IPS-20b (cell line): Measurements from ENCODE around the gene MEPE.
A peak's percentile ranks its signal among the peaks of the same experiment; 100 is the strongest.

Experiments
- H3K27ac ChIP-seq: one replicate; pipeline ENCODE4 v1.5.1; 2013; ENCODE audit warnings: low read length
- H3K27me3 ChIP-seq: 2 replicates; pipeline ENCODE4 v1.6.1; 2013; ENCODE audit warnings: mild to moderate bottlenecking, low read length, inconsistent platforms; ENCODE audit not compliant: insufficient read depth
- H3K36me3 ChIP-seq: 2 replicates; pipeline ENCODE4 v1.6.1; 2013; ENCODE audit warnings: low read depth, mild to moderate bottlenecking, inconsistent platforms, low read length, moderate library complexity; ENCODE audit not compliant: insufficient read depth
- H3K4me1 ChIP-seq: 2 replicates; pipeline ENCODE4 v1.6.1; 2013; ENCODE audit warnings: mild to moderate bottlenecking, control low read depth, inconsistent platforms, low read length, moderate library complexity; ENCODE audit not compliant: insufficient read depth
- H3K4me3 ChIP-seq: 2 replicates; pipeline ENCODE4 v1.5.1; 2013; ENCODE audit warnings: mild to moderate bottlenecking, low read length, inconsistent platforms
- H3K9ac ChIP-seq: 2 replicates; pipeline ENCODE4 v1.6.1; 2013; ENCODE audit warnings: low read depth, mild to moderate bottlenecking, inconsistent platforms, low read length, moderate library complexity
- H3K9me3 ChIP-seq: 2 replicates; pipeline ENCODE4 v1.6.1; 2013; ENCODE audit warnings: mild to moderate bottlenecking, low read depth, low read length, inconsistent platforms; ENCODE audit not compliant: insufficient read depth

The MEPE gene

DNA sequence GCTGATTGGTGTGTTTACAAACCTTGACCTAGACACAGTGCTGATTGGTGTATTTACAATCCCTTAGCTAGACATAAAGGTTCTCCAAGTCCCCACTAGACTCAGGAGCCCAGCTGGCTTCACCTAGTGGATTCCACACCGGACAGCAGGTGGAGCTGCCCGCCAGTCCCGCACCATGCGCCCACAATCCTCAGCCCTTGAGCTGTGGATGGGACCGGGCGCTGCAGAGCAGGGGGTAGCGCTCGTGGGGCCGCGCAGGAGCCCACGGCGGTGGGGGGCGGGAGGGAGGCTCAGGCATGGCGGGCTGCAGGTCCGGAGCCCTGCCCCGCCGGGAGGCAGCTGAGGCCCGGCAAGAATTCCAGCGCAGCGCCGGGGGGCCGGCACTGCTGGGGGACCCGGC, 30.7 kb downstream of the MEPE start:
- no peak overlapping the region for H3K9ac ChIP-seq
- no peak overlapping the region for H3K4me3 ChIP-seq
- H3K27me3 ChIP-seq, result no peaks in the 10 kb centered on the region
- H3K36me3 ChIP-seq, result no peaks in the 10 kb centered on the region
- peaks cover 5% of the 10 kb centered on the region; the same call in 1 of the 2 replicates for H3K9me3 ChIP-seq
- peaks cover 26% of the 10 kb centered on the region for H3K4me1 ChIP-seq
- H3K27ac ChIP-seq, result no peak overlapping the region

DNA sequence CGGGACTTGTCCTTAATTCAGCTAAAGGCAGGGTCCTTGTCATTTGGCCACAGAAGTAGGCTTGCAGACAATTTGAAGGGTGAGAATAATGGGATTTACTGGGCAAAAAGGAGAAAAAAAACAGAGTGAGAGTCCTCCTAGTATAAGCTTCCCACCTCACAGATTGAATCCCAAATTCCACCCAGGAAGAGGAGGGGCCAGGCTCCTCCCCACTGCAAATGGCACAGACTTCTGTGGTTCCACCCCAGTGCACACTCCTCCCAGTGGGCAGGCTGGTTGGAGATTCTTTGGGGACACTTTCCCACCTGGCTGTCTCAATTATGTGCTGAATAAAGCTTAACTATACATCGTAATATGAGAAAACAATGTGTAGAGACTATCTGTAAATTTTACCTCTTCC, 31.6 kb downstream of the MEPE start:
- Histone ChIP-seq H3K9me3 (peaks cover 5% of the 10 kb centered on the region; the same call in 1 of the 2 replicates), H3K27me3 (no peaks in the 10 kb centered on the region), H3K4me3 (no peak overlapping the region), H3K36me3 (no peaks in the 10 kb centered on the region), H3K9ac (no peak overlapping the region), H3K4me1 (peaks cover 26% of the 10 kb centered on the region), H3K27ac (no peak overlapping the region)

DNA sequence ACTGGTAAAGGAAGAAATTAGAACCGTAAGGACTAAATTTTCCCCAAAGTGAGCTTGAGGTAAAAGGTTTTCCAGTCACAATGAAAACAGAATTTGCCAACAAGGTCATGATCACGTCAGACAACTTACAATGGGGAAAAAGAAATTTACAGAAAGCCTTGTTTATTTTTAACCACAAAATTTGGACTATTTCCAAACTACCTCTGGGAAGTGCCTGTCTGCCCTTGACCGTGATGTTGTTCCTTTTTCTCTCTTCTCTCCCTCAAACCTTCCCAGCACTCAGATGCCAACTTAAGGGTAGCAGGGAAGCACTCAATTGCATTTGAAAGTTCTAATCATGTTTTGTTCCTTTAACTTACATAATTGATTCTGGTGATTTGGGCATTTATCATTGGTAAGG, 32.5 kb downstream of the MEPE start:
- H3K4me3 ChIP-seq, result peak overlapping the region; percentile 36; the same call in 1 of the 2 replicates
- H3K4me1 ChIP-seq, result peaks cover 26% of the 10 kb centered on the region
- peak overlapping the region; percentile 56; the same call in 1 of the 2 replicates for H3K9ac ChIP-seq
- peak overlapping the region; percentile 35 for H3K27ac ChIP-seq
- H3K27me3 ChIP-seq, result no peaks in the 10 kb centered on the region
- H3K36me3 ChIP-seq, result no peaks in the 10 kb centered on the region
- H3K9me3 ChIP-seq, result peaks cover 5% of the 10 kb centered on the region; the same call in 1 of the 2 replicates

DNA sequence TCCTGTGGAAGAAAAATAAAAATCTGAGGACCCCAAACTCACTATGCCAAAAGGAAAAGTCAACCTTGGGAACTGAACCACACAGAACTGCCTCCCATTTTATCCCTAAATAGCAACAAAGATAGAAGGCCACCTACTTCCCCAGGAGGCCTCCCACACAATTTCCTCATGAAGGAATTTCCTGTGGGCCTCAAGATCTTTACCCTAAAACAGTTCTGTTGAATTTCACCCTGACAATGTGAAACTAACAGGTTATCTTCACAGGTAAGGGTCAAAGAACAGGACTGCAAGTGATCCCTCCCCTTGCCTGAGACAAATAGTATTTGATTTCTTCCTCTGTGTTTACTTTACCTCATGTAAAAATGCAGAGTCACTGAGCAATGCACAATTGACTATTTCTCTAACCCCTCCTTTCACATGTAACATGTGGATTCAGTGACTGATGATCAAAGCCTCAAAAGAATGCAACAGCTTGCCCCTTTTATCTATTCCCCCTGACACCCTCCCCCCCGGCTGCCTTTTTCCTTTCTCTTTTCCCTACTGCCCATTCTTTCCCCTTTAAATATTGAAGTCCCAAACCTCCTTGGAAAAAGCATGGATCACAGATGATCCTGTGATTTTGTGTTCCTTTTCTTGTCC, 33.3 kb downstream of the MEPE start:
- peak overlapping the region; percentile 35 for H3K27ac ChIP-seq
- no peaks in the 10 kb centered on the region for H3K36me3 ChIP-seq
- H3K27me3 ChIP-seq, result no peaks in the 10 kb centered on the region
- peaks cover 26% of the 10 kb centered on the region for H3K4me1 ChIP-seq
- peak overlapping the region; percentile 56 for H3K9ac ChIP-seq
- H3K9me3 ChIP-seq, result peaks cover 5% of the 10 kb centered on the region; the same call in 1 of the 2 replicates
- peak overlapping the region; percentile 36; the same call in 1 of the 2 replicates for H3K4me3 ChIP-seq

DNA sequence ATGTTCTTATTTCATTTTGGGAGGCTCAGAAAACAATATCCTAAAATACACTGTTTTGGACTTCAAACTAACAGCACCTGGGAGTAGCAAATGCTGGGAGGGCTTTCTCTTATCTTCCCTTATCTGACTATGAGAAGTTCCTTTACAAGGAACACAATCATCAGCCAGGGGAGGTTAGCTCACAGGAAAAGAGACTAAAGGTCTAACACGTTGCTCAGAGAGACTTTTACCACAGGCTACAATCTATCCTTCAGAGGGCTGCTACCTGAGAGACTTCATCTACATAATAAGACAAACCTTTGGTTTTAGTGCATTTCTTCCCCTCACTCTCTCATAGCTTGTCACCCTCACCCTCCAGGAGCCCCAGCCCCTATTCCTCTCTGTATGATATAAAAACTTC, 35.8 kb downstream of the MEPE start:
- H3K9ac ChIP-seq, result no peak overlapping the region
- H3K4me3 ChIP-seq, result no peak overlapping the region
- no peak overlapping the region for H3K27ac ChIP-seq
- H3K36me3 ChIP-seq, result no peaks in the 10 kb centered on the region
- H3K4me1 ChIP-seq, result peaks cover 26% of the 10 kb centered on the region
- peaks cover 5% of the 10 kb centered on the region; the same call in 1 of the 2 replicates for H3K9me3 ChIP-seq
- H3K27me3 ChIP-seq, result no peaks in the 10 kb centered on the region

DNA sequence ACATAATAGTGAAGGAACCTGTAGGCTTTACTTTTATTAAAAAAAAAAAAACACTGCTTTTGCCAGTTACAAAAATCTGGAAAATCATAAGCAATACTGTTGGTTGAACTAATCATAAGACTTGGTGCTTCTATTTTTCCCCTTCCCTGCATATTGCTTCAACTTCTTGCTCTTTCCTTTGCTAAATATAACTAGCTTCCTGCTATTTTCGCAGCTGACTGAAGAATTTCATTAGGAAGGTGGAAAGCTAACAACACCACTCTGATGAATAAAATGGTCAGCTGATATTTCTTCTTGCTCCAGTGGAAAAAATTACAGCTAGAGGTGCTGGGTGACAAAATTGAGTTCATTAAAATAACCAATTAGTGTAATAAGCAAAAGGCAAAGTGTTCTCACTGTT, 39.3 kb downstream of the MEPE start:
- no peaks in the 10 kb centered on the region for H3K27me3 ChIP-seq
- H3K27ac ChIP-seq, result no peak overlapping the region
- H3K36me3 ChIP-seq, result no peaks in the 10 kb centered on the region
- H3K9me3 ChIP-seq, result no peaks in the 10 kb centered on the region
- H3K4me3 ChIP-seq, result no peak overlapping the region
- H3K9ac ChIP-seq, result no peak overlapping the region
- peaks cover 5% of the 10 kb centered on the region; the same call in 1 of the 2 replicates for H3K4me1 ChIP-seq

DNA sequence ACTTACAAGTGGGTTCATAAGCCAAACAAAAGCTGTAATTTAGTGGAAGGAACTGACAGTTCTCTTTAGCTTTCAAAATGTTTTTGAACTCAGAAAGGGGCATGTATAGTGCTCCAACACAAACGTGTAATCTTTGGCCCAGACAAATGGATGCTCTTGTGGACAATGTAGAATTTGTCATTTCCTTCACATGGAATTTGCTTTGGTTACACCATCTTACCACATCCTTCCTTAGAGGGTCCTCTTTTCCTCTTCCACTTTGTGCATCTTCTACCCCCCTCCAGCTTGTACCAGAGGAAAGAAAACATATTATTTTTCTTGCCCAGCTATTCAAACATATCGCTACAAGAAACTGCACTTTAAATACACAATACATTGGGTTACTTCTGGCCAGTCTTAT, 42.4 kb downstream of the MEPE start:
- Histone ChIP-seq H3K36me3 (no peaks in the 10 kb centered on the region), H3K27ac (no peak overlapping the region), H3K4me1 (no peaks in the 10 kb centered on the region), H3K9me3 (no peaks in the 10 kb centered on the region), H3K9ac (no peak overlapping the region), H3K27me3 (no peaks in the 10 kb centered on the region), H3K4me3 (no peak overlapping the region)

DNA sequence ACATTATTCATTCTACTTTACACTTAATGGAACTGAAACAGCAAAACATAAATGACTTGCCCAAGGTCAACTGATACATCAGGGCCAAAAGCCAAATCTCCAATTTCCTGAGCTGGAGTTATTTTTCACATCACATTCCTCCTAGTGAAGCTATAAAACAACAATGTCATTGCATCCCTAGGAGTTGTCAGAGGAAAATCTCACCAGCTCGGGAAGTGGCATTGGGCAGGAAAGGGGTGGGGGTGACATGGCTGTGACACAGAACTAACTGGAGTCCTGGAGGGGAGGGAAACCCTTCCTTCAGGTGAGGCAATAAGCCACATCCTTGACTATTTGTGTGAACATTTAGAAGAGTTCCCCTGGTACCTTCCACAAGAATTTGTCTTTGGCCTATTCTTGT, 47.3 kb downstream of the MEPE start:
- Histone ChIP-seq H3K9me3 (no peaks in the 10 kb centered on the region), H3K4me3 (no peak overlapping the region), H3K27ac (no peak overlapping the region), H3K27me3 (no peaks in the 10 kb centered on the region), H3K4me1 (no peaks in the 10 kb centered on the region), H3K9ac (no peak overlapping the region), H3K36me3 (no peaks in the 10 kb centered on the region)

DNA sequence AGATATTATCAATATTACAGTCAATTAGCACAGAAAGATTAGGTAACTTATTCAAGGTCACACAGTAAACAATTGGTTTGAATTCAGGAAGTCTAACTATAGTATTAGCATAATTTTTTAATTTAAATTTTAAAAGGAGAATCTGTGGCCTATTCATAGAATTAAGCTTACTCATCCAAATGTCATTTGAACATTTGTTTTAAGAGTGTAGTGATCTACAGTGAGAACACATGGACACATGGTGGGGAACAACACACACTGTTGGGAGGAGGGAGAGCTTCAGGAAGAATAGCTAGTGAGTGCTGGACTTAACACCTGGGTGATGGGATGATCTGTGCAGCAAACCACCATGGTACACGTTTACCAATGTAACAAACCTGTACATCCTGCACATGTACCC, 48.3 kb downstream of the MEPE start:
- H3K4me1 ChIP-seq, result no peaks in the 10 kb centered on the region
- no peak overlapping the region for H3K27ac ChIP-seq
- H3K27me3 ChIP-seq, result no peaks in the 10 kb centered on the region

DNA sequence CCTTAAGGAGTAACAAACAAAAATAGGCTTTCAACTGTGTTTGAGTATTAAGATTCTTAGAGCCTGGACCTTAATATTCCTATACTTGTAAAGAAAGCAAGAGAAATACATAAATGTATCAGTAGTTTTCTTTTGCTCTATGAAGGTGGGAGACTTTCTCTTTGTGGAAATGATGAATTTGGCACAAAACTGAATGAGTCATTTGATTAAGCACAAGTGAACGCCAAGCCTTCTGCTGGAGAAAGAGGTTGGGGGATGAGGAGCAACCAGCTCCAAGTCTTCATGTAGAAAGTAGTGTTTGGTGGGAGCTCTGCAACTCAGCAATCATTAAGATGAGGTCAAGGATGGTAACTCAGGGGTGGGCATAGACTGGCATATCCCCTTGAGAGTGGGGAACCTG, 49.6 kb downstream of the MEPE start:
- Histone ChIP-seq H3K9me3 (no peaks in the 10 kb centered on the region), H3K27ac (no peak overlapping the region), H3K4me1 (no peaks in the 10 kb centered on the region), H3K4me3 (no peak overlapping the region), H3K27me3 (no peaks in the 10 kb centered on the region), H3K36me3 (no peaks in the 10 kb centered on the region), H3K9ac (no peak overlapping the region)

More for the DNA sequence above, 48.3 kb downstream of the MEPE start:
- no peak overlapping the region for H3K4me3 ChIP-seq
- no peak overlapping the region for H3K9ac ChIP-seq
- no peaks in the 10 kb centered on the region for H3K36me3 ChIP-seq
- H3K9me3 ChIP-seq, result no peaks in the 10 kb centered on the region

DNA sequence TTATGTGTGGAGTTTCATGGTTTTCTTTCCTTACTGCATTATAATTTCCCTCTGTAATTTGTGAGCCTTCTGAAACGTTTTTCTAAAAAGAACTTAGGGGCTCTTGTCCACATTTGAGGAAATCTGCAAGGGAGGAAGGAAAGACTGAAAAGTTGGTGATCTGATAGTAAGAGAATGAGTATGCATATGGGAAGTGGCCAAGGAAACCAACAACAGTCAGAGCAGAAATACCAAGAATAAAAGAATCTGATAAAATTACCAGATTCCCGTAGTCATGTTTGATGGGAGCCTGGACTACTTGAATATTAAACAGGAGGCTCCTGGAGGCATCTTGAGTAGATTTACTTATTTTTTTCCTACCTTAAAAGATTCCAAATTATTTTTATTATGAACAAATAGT, 50.1 kb downstream of the MEPE start:
- Histone ChIP-seq H3K36me3 (no peaks in the 10 kb centered on the region), H3K27me3 (no peaks in the 10 kb centered on the region), H3K4me1 (no peaks in the 10 kb centered on the region), H3K27ac (no peak overlapping the region), H3K9ac (no peak overlapping the region), H3K4me3 (no peak overlapping the region), H3K9me3 (no peaks in the 10 kb centered on the region)

DNA sequence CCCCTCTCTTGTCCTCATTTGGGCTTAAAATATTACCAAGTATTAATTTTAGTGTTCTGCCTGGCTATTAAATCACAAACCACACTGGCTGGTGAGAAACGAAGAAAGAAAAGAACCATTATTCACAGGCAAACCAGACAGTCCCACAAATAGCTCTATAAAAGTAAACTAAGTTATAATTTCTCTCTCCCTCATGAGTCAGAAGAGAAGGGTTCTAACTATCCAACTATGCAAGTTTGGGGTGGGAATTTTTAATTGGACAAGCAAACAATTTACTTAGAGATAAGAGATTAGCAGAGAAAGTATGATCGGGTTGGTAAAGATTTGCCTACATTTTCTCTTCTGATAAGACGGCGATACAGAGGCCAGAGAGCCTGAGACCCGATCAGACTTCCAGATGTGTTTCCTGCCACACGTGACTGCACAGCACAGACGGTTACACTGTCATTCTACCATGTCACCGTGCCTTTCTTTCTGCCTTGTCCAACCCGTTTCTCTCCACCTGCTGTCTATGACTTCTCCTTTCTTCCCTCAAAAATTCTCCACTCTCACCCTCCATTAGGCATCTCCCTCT, 52.3 kb downstream of the MEPE start:
- Histone ChIP-seq H3K36me3 (no peaks in the 10 kb centered on the region), H3K9ac (no peak overlapping the region), H3K4me1 (no peaks in the 10 kb centered on the region), H3K27me3 (no peaks in the 10 kb centered on the region), H3K4me3 (no peak overlapping the region), H3K27ac (no peak overlapping the region), H3K9me3 (peaks cover 21% of the 10 kb centered on the region)
